HG03378 (cell line): ENCODE results near the gene IGDCC3.

Source experiments
- ATAC-seq: cut with Tn5 transposase; IDR thresholded peaks from one replicate; pipeline ENCODE4 v1.9.1; 2021; ENCODE audit warnings: mild to moderate bottlenecking, moderate library complexity; ENCODE audit not compliant: unreplicated experiment

Gene IGDCC3

GRCh38 chr15:65377976-65378366 is at the start of gene IGDCC3:
TSS of gene IGDCC3 (minus strand) at chr15:65378002. CDS start at chr15:65377788, 214 bp downstream.
- ATAC-seq: no peak

DNA sequence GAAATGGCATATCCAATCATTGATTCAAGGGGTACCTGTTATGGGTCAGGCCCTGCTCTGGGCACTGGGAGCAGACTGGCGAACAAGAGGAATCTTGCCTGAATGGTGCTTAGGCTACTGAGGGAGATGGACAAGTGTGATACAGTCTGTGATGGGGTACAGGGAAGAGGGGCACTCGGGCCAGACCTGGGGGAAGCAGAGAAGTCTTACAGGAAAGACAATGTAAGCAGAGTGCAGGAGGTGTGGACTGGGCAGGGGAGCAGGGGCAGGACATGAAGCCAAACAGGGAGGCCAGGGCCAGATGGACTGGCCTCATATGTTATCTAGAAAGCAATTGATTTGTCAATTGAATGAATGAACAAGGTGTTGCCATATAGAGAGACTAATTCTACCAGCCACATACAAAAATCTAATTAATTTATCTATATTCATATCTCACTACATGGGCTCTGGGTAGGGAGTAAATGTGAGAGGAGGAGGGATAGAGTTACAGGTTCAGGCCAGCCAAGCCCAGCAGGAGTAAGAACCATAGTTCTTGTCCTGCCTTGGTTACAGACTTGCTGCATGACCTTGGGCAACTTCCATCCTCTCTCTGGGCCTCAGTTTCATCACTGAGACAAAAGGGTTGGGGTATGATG is 48.5 kb upstream of the IGDCC3 start:
- ATAC-seq: no peak

DNA sequence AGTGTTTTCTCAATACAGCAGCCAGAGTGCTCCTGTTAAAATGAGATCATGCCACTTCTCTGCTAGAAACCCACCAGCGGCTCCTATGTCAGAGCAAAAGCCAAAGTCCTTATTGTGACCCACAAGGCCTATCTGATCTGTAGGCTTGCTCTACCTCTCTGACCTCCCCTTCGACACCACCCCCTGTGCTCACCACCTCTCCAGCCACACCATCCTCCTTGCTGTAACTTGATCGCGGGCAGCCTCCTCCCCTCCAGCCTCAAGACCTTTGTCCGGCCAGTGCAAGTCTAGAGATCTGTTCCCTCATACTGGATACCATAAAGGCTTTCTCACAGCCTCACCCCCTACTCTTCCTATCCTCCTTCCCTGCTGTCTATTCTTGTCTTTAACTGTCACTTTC is 46.9 kb upstream of the IGDCC3 start:
- ATAC-seq: no peak

DNA sequence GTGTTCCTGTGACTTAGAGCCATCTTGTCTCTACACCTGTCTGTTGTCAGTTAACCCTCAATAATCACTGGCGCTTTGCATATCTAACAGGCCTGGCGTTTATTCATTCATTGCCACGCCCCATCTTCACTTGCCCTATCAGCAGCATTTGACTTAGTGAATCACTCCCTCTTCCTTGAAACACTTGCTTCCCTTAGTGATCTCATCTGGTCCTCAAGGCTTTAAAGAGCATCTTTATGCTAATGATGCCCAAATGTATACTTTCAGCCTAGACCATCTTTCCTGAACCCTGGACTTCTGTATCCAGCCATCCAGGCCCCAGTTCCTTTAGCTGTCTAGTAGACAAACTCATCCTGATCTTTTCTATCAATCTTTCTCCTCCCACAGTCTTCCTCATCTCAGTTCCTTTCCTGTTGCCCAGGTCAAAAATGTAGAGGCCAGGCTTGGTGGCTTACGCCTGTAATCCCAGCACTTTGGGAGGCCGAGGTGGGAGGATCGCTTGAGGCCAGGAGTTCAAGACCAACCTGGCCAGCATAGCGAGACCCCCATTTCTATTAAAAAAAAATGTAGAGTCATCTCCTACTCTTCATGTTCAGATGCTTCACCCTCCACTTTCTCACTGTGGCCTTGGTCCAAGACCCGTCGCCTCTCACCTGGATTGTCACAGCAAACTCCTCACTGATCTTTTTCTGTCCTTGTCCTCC is 46.3 kb upstream of the IGDCC3 start:
- no peak for ATAC-seq

DNA sequence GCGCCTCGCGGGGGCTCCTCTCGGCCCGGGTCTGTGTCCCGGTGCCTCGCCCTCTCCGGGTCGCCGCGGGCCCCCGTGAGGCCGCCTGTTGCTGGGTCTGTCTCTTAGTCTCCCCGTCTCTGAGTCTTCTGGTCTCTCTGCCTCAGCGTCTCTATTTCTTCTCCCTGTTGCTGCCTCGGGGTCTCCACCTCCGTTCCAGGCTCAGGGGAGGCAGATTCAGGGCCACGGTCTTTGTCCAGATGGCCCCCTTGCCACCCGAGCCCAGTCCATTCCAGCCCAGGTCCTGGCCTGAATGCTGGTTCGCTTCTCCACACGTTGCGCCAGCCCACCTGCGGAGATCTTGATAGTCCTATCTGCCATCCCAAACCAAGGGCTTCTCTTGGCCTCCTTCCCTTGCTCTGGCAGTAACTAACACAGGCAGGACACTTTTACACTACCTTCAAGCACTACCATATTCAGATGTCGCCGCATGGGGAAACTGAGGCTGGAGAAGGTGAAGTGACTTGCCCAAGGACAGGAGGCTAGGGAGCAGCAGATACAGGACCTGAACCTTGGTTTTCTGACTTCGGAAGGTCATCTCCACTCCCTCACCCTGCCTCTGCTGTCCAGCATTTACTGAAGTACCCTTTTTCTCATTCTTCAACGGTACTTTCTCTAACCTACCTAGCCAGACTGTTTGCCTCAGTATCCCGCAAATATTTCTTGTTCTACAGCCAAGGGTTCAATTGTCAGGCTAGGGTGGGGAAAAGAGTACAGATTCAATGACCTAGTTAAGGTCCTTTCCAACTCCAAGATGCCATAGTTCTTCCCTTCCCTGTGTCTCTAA is 45.6 kb upstream of the IGDCC3 start:
- ATAC-seq: no peak

DNA sequence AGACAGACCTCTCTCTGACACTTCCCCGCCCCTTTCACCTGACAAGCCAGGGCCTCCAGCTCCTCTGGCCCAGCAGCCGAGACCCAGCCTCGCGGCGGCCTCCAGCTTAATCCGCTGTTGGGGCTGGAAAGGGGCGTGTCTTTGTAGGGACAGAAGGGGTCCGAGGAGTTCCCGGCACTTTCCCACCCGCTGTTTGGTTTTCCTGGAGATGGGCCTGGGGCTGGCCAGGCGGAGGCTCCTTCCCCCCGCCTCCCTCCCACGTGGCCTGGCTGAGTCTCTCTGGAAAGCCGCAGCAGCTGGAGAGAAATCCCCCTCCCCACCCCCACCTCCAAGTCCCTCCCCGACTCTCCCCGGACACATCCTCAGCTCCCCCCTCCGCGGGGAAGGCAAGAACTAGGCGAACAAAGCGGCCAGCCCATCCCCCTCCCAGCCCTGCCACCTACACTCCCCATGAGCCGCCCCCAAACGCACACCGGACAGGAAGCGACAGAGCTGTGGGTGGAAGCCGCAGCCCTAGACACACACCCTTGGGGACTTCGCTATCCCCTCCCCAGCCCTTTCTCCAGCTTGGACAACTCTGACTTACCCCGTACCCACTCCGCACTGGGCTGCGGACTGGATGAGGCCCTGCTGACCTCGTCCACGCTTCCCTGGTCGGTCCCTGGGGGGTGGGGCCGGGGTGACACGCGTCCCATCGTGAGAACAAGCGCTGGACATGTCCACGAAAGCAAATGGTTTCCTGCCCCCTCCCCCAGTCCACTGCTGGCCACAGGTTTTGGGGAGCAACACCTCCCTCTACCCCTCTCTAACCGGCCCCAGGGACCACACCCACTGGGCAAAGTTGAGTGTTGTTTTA is 43.8 kb upstream of the IGDCC3 start:
- ATAC-seq: no peak

- no peak for ATAC-seq
Observed at GRCh38 chr15:65420975-65421359, 43.2 kb upstream of the IGDCC3 start.

DNA sequence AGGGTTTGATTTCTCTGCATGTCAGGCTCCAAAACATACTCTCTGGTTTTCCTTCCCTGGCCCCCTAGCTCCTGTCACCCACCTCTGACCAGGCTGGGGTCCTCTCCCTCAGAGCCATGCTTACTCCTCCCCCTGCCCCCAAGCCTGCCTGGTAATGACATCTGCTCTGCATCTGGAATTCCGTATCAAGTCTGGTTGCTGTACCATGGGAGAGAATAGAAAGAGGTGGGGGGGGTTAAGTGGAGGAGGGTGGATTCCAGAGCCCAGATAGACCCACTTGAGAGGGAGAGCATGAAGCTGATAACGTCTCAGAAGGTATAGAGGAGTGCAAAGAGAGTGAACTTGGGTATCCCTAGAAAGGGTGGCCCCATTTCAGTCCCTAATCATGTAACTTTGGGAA is 40.8 kb upstream of the IGDCC3 start:
- ATAC-seq: no peak

- no peak for ATAC-seq
Observed at GRCh38 chr15:65416845-65417416, 39.1 kb upstream of the IGDCC3 start.

- no peak for ATAC-seq
Observed at GRCh38 chr15:65414841-65415621, 37.2 kb upstream of the IGDCC3 start.

DNA sequence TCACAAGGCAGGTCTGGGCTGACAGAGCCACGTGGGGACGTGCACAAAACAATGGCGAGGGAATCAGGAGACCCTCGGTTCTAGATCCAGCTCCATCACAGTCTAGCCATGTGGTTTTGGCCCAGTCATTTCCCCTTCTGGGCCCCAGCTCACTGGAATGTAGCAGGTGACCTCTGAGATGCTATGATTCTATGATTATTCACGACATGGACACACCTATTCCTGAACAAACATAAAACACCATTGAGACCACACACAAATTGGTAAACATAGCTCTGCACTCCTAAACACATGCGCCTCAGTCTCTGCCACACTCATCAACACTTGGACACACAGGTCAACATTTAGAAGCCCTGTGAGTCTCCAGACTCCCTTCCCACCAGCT is 36.0 kb upstream of the IGDCC3 start:
- no peak for ATAC-seq

GRCh38 chr15:65413051-65413759 is 35.4 kb upstream of the IGDCC3 start:
- ATAC-seq: no peak

- ATAC-seq: no peak
Observed at GRCh38 chr15:65412556-65412955, 34.8 kb upstream of the IGDCC3 start.

DNA sequence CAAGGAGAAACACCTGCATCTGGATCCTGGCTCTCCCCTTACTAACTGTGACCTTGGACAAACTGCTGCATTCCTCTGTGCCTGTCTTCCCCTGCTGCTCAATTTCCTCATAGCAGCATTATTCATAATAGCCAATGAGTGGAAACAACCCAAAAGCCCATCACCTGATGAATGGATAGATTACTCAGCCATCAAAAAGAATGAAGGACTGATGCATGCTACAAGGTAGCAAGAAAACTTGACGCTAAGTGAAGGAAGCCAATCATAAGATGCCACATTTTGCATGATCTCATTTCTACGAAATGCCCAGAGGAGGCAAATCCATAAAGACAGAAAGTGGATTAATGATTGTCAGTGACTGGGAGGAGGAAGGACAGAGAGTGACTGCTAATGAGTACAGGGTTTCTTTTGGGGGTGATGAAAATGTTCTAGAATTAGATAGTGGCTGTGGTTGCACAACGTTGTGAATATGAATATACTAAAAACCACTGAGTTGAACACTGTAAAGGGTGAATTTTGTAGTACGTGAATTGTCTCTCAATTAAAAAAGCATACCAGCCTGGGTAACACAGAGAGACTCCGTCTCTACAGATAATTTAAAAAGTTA is 33.8 kb upstream of the IGDCC3 start:
- ATAC-seq: no peak

GRCh38 chr15:65410972-65411371 is 33.2 kb upstream of the IGDCC3 start:
- no peak for ATAC-seq

DNA sequence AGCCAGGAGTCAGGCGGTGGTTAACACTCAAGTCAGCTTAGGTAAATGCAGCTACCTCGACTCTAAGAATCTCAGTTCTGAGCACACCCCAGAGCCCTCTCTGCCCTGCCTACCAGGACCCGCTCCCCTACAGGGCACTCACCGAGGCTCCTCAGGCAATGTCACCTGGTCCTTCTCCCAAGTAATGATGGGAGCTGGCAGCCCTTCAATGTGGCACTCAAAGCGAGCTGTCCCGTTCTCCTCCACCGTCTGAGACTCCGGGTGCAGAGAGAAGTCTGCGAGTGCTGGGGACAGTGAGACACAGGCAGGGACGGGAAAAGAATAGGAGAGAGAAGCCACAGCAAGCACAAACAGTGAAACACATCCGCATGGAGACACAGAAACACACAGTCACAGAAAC is 32.2 kb upstream of the IGDCC3 start:
- ATAC-seq: no peak

DNA sequence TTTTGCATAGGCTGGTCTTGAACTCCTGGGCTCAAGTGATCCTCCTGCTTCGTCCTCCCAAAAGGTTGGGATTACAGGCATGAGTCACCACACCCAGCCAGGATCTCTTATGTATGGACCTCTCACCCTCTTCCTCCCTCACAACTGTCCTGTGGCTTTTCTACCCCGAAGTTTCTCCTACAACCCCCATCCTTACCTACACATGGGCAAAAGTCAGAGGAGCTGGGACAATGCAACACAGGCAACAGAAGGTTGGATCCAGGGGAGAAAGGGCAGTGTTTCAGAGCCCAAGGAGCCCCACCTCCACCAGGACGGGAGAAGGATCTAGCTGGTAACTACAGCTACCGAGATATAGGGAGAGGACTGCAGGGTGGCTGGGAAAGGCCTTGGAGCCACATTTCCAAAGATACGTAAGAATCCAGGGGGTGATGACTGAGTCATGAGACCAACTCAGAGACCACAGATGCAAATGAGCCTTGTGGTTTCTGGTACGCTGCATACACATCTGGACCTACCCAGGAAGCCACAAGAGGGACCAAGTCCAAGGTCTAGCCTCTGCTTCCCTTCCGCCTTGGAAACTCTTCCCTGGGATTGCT is 31.3 kb upstream of the IGDCC3 start:
- ATAC-seq: peak; percentile 46

DNA sequence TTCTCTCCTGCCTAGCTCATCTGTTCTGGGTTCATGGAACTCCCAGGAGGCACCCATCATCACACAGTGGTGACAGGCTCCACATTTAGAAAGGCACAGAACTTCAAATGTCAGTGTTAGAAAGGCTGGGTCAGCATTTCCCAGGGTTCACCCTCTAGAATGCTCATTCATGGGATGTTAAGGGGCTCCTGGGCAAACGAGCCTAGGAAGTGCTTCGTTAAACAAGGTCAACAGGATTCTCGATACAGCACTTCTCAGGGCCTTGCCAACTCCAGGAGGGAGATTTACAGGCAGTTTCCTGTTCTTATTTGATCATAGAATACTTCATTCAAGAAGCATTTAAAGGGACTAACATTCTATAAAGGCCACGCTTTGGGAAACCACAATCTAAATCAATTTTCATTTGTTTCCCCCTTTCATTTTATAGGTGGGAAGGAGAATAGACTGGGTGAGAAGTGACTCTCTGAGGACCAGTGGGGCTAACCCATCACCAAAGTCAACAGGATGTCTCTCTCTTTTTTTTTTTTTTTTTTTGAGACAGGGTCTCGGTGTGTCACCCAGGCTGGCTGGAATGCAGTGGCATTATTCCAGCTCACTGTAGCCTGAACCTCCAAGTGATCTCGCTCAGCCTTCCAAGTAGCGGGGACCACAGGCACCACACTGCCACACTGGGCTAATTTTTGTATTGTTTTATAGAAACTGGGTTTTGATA is 30.7 kb upstream of the IGDCC3 start:
- no peak for ATAC-seq
